Stimulated activated CD4-positive, alpha-beta T cell treated with anti-CD3 and anti-CD28 coated beads, TNF-alpha, amount 100 ng/mL, for 24 hours (primary cell): Measurements from ENCODE around the gene PYCR2.
"Not testable (repeated sequence)": the region's sequence is repeated elsewhere in the genome, so short reads cannot be mapped to it uniquely, and the experiment has no call there.

Experiments used
- DNase-seq, 3 experiments: peaks; one replicate each; pipeline ENCODE4 v3.0.0-alpha.2; 2020; ENCODE audit warnings: low read depth in 3 of 3

Gene PYCR2

DNA sequence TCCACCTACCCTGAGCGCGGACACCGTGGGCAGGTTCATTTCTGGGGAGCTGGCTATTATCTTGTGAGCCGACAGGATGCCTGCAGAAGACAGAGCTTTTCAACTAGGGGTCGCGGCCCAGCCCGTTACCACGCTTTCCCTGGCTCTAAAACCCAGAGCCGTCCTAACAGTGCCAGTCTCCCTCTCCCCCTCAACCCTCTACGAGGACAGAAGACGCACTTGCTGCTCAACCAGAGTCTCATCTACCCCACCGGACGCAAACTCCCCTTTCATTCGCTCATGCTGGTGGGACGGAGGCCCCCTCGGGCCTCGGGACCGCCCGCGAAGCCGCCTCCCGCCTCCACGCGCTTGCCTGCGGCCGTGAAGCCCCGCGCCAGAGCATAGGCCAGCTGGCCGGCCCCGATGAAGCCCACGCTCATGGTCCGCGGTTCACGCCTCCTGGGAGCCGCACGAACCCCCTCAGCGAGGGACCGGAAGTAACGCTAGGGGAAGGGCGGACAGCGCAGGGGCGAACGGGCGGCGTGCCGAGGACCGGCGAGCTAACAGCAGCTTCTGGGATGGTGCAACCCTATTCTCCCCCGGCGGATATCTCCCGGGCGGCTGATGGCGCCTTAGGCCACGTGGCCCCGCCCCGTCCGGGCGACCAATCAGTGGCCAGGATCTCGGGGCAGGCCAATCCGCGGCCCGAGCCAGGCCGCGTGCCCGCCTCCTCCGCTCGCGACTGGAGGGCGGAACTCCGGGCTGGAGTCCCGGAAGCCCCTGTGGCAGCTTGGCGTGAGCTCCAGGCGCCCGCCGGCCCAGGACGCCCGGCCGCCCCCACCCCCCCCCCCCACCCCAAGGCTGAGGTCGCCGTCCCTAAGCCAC, at the start of gene PYCR2:
Gene PYCR2 (minus strand): TSS at position 559 of the 864 bp plus-strand sequence. CDS start 140 bp downstream, at position 419.
- peak; percentile 85 to 94 (median 91) for DNase-seq

DNA sequence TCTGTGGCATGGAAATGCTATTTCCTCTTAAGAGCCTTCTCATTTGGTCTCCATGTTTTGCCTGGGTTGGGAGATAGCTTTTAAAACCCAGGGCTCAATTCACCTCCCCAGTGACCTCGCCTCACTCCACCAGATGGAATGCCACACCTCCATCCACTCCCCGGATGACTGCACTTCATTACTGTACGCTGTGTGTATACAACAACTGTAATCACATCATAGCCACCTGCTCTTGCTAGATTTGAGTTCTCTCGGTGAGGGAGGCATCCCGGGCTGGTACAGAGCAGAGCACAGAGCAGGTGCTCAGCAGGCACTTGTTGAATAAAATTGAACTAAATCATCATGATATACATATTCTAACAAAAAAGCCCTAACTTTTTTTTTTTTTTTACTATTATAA, 49.1 kb upstream of the PYCR2 start:
- no peak for DNase-seq

DNA sequence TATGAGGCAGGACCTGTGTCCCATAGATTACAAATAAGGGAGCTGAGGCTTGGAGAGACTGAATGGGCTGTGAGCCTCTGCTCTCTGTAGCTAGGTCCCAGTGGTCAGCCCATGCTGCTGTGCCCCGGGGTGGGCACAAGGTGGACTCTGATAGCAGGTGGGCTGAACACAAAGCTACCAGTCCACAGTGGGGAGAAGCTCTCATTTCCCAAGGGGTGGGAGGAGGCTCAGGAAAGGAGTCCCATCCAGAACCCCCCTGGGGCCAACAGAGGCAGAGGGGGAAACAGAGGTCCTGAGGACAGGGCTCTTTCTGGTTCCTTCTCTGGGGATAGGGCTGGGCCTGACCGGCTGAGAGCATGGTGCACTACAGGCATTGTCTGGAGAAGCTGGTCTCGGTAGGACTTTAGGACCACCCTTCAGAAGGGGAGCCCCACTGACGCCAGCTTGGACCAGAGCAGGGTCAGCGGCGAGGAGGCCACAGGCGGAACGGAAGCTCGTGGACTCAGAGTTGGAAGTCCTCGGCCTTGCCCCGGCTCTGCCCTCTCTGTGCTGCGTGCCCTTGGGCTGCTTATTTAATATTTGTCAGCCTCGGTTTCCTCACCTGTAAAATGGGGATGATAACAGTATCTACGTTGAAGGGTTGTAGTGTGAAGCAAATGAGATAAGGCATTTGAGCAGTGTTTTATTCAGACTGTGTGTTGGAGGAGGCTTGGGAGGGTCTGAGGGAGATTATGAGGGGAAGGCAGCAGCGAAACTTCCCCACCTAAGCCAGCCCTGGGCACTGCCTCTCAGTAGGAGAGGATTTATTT, 48.5 kb upstream of the PYCR2 start:
- no peak for DNase-seq

DNA sequence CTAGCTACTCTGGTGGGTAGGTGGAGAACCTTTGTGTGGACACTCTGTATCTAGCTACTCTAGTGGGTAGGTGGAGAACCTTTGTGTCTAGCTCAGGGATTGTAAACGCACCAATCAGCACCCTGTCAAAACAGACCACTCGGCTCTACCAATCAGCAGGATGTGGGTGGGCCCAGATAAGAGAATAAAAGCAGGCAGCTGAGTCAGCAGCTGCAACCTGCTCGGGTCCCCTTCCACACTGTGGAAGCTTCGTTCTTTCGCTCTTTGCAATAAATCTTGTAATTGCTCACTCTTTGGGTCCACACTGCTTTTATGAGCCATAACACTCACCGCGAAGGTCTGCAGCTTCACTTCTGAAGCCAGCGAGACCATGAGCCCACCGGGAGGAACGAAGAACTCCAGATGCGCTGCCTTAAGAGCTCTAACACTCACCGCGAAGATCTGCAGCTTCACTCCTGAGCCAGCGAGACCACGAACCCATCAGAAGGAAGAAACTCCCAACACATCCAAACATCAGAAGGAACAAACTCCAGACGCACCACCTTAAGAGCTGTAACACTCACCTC, 46.6 kb upstream of the PYCR2 start:
- not testable (repeated sequence) for DNase-seq

DNA sequence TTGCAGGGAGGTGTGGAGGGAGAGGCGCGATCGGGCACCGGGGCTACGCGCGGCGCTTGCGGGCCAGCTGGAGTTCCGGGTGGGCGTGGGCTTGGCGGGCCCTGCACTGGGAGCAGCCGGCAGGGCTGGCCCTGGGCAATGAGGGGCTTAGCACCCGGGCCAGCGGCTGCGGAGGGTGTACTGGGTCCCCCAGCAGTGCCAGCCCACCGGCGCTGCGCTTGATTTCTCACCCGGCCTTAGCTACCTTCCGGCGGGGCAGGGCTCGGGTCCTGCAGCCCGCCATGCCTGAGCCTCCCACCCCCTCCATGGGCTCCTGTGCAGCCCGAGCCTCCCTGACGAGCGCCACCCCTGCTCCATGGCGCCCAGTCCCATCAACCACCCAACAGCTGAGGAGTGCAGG, 45.7 kb upstream of the PYCR2 start:
- not testable (repeated sequence) for DNase-seq

DNA sequence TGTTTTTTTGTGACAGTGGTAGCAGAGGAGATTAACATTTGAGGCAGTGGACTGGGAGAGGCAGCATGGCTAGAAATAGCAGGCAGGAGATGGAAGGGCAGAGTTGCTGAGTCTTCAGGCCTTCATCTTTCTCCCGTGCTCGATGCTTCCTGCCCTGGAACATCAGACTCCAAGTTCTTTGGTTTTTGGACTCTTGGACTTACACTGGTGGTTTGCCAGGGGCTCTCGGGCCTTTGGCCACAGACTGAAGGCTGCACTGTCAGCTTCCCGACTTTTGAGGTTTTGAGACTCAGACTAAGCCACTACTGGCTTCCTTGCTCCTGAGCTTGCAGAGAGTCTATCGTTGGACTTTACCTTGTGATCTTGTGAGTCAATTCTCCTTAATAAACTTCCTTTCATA, 41.2 kb upstream of the PYCR2 start:
- no peak for DNase-seq

DNA sequence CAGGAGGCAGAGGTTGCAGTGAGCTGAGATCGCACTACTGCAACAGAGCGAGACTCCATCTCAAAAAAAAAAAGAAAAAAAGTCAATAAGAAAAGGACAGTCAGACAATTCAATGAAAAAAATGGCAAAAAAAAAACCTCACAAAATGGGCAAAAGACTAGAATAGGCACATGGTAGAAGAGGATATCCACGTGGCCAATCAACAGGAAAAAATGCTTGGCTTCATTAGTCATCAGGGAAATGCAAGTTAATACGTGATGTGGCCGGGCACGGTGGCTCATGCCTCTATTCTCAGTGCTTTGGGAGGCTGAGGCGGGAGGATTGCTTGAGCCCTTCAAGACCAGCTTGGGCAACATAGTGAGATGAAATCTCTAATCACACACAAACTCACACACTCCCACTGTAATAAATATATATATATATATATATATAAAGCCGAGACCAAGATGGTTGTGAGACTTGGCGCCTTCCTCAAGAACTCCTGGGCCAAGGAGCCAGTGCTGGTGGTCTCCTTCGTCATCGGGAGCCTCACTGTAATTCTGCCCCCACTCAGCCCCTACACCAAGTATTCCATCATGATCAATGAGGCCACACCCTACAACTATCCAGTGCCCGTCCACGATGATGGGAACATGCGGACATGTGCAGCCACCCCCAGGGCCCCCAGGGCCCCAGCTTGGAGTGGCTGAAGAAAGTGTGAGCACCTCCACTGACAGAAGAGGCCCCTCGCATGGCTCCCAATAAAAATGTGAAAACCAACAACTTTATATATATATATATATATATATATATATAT, 39.9 kb upstream of the PYCR2 start:
- no peak for DNase-seq

DNA sequence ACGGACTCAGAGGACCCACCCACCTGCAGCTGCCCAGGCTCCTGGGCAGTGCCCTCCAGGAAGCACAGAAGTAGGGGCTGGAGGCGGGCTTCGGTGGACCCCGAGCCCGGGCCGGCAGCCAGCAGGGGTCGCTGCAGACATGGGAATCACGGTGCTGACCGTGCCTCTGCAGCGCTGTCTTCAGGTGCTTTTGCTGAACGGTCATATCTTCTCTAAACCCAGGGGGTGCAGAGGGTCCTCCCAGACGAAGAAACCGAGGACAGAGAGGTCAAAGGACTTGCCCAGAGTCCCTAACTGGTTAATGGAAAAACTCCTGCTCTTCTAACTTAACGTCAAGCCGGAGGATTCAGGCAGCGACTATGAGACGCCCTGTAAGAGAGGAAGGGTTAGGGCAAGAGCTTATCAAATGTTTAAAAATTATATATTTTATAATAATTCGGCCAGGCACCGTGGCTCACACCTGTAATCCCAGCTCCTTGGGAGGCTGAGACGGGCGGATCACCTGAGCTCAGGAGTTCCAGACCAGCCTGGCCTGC, 38.5 kb upstream of the PYCR2 start:
- peak; percentile 14 to 71 (median 33) for DNase-seq

DNA sequence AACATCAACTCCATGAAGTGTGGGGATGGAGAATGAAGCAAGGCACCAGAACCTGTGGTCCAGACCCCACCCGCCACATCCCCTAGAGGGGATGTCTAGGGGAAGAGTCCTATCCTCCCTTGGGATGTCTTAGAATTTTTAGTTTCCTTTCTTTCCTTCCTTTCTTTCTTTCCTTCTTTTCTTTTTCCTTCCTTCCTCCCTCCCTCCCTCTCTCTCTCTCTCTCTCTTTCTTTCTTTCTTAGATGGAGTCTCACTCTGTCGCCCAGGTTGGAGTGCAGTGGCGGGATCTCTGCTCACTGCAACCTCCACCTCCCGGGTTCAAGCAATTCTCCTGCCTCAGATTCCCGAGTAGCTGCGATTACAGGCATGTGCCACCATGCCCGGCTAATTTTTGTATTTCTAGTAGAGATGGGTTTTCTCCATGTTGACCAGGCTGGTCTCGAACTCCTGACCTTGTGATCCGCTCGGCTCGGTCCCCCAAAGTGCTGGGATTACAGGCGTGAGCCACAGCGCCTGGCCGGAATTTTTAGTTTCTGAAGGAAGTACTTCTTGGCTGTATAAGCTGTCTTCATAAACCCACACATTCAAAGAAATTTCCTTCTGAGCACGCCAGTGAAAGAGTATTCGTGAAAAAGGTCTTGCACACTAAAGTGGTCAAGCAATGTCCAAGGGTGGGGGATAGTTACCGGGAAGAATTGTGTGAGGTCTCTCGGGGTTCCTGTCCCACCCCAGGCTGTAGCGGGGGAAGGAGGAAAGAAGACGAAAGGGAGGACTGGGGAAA, 37.8 kb upstream of the PYCR2 start:
- DNase-seq: no peak

DNA sequence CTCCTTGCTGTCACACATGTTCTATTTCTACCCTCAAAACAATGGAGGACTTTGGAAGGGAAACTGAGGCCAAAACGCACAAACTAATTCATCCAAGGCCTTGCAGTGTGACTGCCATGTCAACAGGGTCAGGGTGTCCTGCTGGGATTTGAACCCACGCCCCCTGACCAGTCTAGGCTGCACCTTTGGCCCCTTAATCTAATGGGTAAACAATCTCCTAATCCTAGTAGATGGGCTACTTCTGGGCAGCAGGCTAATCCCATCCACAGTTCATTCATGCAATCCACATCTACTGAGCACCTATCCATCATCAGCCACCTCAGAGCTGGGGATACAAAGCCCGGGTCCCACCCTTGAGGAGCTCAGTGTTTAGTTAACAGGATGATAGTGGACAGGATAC, 34.0 kb upstream of the PYCR2 start:
- no peak for DNase-seq

DNA sequence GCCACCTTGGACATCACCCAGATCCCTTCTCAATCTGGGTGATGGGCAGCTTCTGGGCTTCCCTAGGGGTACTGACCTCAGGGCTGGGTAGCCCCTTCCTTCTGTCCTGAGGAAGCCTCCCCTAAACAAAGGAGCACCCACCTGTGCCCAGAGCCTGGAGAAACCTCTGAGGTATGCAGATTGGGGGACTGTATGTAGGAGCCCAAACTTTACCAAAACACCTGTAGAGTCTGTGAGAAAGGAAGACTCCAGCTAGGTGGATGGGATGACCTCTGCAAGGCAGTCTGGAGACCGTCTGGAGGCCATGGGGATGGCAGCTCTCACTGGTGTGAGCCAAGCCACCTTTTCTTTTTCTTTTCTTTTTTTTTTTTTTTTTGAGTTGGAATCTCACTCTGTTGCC, 30.7 kb upstream of the PYCR2 start:
- DNase-seq: no peak

DNA sequence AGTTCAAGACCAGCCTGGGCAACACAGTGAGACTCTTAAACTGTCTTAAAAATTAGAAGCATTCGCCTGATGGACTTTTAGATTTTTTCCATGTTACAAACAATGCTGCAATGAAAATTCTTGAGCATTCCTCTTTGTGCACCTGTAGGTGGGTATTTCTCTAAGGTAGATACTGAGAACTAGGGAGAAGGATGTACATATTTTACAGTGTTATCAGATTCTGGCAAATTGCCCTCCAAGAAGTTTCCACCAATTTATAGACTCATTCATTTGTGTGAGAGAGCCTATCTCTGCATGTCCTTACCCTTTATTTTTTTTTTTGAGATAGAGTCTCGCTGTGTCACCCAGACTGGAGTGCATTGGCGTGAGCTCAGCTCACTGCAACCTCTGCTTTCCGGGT, 29.3 kb upstream of the PYCR2 start:
- no peak for DNase-seq

DNA sequence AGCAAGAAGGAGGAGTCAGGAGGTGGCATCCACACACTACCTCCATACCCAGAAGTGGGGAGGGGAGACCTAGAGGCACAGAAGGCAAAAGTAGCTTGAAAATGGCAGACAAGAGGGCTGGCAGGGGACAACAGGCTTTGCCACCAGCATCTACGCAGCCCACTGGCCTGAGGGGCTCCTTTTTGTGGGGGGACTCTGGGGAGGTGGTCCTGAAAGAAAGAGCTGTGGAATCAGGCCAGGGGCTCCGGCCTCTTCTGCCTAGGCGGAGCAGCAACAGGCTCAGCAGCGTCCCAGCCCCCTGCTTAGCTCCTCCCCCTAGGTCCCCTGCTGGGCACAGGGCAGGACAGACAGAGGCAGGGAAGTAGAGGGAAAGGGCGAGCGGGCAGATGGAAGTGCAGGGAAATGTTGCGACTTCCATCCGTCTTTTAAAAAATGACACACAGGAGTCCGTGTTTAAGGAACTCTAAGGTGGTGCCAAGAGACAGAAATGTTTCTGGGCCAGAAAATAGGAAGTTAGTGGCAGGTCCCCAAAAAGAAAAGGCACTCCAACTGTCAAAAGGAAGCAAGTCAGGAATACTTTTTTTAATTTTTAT, 27.0 kb upstream of the PYCR2 start:
- no peak for DNase-seq

DNA sequence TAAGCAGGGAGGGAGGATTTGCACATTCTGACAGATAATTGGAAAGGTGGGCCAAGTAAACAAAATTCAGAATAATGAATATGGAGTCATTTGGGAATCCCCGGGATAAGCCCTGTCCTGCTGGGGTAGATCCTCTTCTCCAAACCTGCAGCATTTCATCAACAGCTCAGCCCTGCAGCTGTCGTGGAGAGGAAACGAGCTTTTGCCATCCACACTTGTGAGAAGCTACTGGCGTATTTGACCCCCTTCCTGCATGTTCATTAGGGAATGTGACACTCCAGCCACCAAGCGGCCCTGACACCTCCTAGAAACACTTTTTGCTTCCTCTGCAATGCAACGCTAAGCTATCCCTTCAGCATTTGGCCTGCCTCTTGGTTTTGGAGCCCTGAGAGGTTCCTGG, 25.0 kb upstream of the PYCR2 start:
- no peak for DNase-seq

DNA sequence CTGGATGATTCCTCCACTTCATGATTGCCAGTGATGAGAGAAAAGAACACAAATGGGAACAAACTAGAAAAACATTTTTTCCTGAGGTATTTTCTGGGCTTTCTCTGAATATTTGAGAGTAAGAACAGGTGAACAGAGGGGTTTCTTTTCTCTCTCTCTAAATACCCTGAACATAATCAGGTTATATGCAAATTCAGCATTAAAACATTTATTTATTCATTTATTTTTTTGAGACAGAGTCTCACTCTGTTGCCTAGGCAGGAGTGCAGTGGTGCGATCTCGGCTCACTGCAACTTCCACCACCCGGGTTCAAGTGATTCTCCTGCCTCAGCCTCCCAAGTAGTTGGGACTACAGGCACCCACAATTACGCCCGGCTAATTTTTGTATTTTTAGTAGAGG, 22.8 kb upstream of the PYCR2 start:
- no peak for DNase-seq

DNA sequence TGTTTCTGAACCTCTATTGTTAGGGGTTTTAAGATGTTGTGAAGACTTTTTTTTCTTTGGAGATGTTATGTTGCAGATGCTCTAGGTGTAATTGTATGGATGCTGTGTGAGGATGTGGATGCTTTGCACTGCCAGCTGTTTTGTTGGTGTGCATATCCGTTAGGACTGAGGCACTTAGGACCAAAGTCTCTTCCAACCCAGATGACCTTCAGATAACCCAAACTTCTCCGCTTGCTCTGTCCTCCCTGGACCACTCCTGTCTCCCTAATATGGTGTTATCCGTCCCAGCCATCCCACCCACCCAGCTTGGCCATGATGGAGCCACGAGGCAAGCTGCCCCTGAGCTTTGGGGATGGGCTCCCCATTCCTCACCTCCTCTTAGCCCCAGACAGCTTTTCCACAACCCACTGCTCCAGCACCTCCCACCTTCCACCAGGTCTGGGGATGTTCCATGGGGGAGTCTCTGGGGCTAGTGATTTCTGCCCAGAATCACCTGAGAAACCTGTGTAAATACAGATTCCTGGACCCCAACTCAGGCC, 22.1 kb upstream of the PYCR2 start:
- DNase-seq: no peak

DNA sequence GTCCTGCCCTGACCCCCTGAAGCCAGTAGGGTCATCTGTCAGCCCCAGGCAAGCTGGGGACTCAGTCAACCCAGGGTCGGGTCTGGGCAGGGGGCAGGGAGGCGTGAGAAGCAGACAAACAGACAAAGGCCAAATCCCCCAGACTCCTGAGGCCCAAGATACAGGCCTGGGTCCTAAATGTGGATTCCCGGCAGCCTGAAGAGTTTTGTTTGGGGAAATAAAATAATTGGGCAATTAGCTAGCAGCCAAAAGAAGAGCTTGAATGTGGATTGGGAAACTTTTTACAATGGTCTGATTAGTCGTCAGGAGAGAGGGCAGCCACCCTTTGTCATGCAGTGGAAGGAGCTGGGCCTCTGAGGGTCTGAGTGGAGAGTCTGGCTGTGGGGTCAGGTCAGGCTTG, 21.5 kb upstream of the PYCR2 start:
- no peak for DNase-seq

DNA sequence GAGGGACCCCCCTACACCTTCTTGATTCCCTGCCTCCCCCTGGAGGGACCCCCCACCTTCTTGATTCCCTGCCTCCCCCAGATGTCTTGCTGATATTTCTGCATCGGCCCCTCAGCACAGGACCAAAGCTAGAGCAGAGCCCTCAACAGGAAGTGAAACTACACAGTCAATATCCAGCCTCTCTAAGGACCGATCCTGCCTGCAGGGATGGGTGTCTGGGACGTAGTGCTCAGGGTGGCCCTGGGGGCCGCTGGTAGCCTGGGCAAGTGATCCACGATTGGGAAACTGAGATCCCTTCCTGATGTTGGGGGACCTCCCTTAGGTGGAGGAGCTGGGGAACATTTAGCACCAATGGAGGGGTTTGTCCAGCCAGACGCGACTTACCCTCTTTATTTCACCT, 20.9 kb upstream of the PYCR2 start:
- DNase-seq: no peak

DNA sequence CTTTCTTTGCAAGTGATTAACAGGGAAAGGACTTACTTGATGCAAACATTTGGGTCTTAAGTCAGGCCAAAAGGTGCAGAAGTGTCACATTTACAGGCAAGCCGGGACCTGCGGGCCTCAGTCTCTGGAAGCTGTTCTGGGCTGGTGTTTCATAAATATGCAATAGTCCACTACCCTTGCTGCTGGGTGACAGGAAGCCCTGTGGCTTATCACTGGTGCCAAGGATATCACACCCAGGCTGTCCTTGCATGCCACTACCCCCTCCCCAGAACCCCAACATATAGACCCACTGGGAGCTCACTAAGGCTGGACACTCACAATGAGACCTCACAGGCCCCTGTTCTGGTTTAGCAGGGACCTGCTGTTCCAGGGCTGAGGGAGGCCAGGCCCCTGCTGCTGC, 20.3 kb upstream of the PYCR2 start:
- DNase-seq: no peak

DNA sequence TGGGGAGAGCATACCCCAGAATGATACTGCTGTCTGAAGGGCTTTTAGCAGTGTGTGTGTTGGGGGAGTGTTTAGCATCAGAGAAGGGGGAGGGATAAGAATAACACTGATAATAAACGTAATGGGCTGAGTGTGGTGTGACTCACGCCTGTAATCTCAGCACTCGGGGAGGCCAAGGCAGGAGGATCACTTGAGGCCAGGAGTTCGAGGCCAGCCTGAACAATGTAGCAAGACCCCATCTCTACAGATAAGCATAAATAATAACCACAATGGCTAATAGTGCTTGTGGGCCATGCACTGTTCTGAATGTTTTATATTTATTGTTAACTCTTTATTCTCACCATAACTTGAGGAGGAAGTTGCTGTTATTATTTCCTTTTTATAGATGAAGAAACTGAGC, 19.5 kb upstream of the PYCR2 start:
- DNase-seq: no peak
